Neutrophil (primary cell): ENCODE results near the gene HNRNPA0.

Source experiments
- H3K27ac ChIP-seq: fragments of 200-600 bp; sonication (generic); 2 replicates; pipeline ENCODE4 v1.5.1; 2016; ENCODE audit warnings: mild to moderate bottlenecking, moderate library complexity
- H3K27me3 ChIP-seq: fragments of 200-600 bp; sonication (generic); 2 replicates; pipeline ENCODE4 v1.6.0; 2016; ENCODE audit warnings: mild to moderate bottlenecking
- H3K36me3 ChIP-seq: fragments of 200-600 bp; sonication (generic); 2 replicates; pipeline ENCODE4 v1.5.1; 2017
- H3K4me1 ChIP-seq, 2 experiments: fragments of 200-600 bp in 1 of 2; sonication (generic) in 1 of 2; 1 replicate in 1 of 2; 2 replicates in 1 of 2; pipeline versions ENCODE4 v1.5.1 to v1.6.1; 2013 to 2016; ENCODE audit warnings: low read depth in 1 of 2, low read length in 1 of 2, mild to moderate bottlenecking in 1 of 2, moderate library complexity in 1 of 2; ENCODE audit not compliant: control insufficient read depth in 1 of 2, insufficient read depth in 1 of 2
- H3K4me3 ChIP-seq, 2 experiments: fragments of 200-600 bp in 1 of 2; sonication (generic) in 1 of 2; 1 replicate in 1 of 2; 2 replicates in 1 of 2; pipeline ENCODE4 v1.5.1; 2013 to 2016; ENCODE audit warnings: low read depth in 1 of 2, low read length in 1 of 2, mild to moderate bottlenecking in 1 of 2, moderate library complexity in 1 of 2
- H3K9me3 ChIP-seq: fragments of 200-600 bp; sonication (generic); 2 replicates; pipeline ENCODE4 v1.5.1; 2016
- TF ChIP-seq, protein P1 (sequence below): fragments of 200-600 bp; sonication (generic); IDR thresholded peaks from 2 replicates; pipeline ENCODE4 v1.5.1; 2016; ENCODE audit warnings: antibody characterized with exemption

HNRNPA0 gene

GRCh38 chr5:137700282-137700680, 53.9 kb downstream of the HNRNPA0 start:
- H3K27me3 ChIP-seq: no peaks in the 10 kb centered on the region
- TF ChIP-seq, protein P1, sequence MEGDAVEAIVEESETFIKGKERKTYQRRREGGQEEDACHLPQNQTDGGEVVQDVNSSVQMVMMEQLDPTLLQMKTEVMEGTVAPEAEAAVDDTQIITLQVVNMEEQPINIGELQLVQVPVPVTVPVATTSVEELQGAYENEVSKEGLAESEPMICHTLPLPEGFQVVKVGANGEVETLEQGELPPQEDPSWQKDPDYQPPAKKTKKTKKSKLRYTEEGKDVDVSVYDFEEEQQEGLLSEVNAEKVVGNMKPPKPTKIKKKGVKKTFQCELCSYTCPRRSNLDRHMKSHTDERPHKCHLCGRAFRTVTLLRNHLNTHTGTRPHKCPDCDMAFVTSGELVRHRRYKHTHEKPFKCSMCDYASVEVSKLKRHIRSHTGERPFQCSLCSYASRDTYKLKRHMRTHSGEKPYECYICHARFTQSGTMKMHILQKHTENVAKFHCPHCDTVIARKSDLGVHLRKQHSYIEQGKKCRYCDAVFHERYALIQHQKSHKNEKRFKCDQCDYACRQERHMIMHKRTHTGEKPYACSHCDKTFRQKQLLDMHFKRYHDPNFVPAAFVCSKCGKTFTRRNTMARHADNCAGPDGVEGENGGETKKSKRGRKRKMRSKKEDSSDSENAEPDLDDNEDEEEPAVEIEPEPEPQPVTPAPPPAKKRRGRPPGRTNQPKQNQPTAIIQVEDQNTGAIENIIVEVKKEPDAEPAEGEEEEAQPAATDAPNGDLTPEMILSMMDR: no peak
- no peaks in the 10 kb centered on the region for H3K4me1 ChIP-seq
- no peak overlapping the region for H3K27ac ChIP-seq
- H3K4me3 ChIP-seq: no peak overlapping the region
- H3K36me3 ChIP-seq: no peaks in the 10 kb centered on the region
- H3K9me3 ChIP-seq: no peaks in the 10 kb centered on the region

- no peak overlapping the region for H3K27ac ChIP-seq
Observed at GRCh38 chr5:137699336-137700281, 54.6 kb downstream of the HNRNPA0 start.

GRCh38 chr5:137696481-137696880, 57.7 kb downstream of the HNRNPA0 start:
- no peak overlapping the region for H3K4me3 ChIP-seq
- TF ChIP-seq, protein P1: no peak
- no peaks in the 10 kb centered on the region for H3K4me1 ChIP-seq
- no peak overlapping the region for H3K27ac ChIP-seq
- no peaks in the 10 kb centered on the region for H3K27me3 ChIP-seq
- no peaks in the 10 kb centered on the region for H3K9me3 ChIP-seq
- H3K36me3 ChIP-seq: no peaks in the 10 kb centered on the region

More at GRCh38 chr5:137699336-137700281, 54.6 kb downstream of the HNRNPA0 start:
- H3K4me1 ChIP-seq: no peaks in the 10 kb centered on the region
- H3K4me3 ChIP-seq: no peak overlapping the region
- TF ChIP-seq, protein P1: no peak
- H3K36me3 ChIP-seq: no peaks in the 10 kb centered on the region
- H3K9me3 ChIP-seq: no peaks in the 10 kb centered on the region
- H3K27me3 ChIP-seq: no peaks in the 10 kb centered on the region

- no peaks in the 10 kb centered on the region for H3K27me3 ChIP-seq
Observed at GRCh38 chr5:137695651-137696428, 58.3 kb downstream of the HNRNPA0 start.

More at GRCh38 chr5:137695651-137696428, 58.3 kb downstream of the HNRNPA0 start:
- Histone ChIP-seq H3K4me3 (no peak overlapping the region), H3K36me3 (no peaks in the 10 kb centered on the region), H3K27ac (no peak overlapping the region), H3K9me3 (no peaks in the 10 kb centered on the region), H3K4me1 (no peaks in the 10 kb centered on the region)
- TF ChIP-seq, protein P1: no peak
